ENCODE results near the gene ARFIP1. TPM values are rescaled to one million over a fixed set of nuclear protein-coding genes. Genes with fewer than 3 reads are reported as not detected.

The ARFIP1 gene
- total RNA-seq, 1 donor from 2014 or later: 32.5 TPM

DNA sequence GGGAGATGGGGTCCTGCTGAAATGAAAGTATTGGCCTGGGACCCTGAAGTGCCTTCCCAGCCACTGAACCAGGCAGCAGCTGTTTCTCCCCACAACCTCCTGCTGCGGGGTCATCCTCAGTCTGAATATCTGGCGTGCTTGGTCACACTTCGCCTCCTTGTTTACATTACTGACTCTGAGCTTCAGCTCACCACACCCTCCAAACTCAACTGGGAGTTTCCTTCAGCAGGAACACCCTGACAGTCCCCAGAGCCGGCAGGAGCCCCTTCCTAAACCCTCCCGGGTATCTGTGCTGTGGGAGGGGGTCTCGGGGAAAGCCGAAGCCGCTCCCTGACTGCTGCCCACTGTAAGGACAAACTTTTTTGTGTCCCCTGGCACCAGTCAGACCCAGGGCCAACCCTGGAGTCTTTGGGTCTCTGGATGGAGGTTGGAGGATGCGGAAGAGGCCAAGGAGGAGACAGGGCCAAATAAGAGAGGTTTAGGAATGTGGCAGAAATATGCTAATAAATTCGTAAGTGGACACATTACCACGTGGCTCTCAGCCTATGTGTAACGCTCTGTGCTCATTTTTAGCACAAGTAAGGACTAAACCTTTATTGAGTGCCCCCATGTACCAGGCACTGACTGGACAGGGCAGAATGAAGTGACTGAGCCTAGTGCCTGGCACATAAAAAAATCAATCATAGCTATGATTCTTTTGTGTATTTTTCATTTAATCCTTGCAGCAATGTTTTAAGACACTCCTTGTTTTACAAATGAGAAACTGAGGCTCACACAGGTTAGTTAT is 177.1 kb downstream of the ARFIP1 start:
- no peak for DNase-seq (ENCODE audit: extremely low spot score, unreplicated experiment)
- no peaks in the 10 kb centered on the region for H3K27me3 Mint-ChIP-seq
- H3K4me3 Mint-ChIP-seq: no peak overlapping the region
- H3K9me3 Mint-ChIP-seq: no peaks in the 10 kb centered on the region
- peaks cover 20% of the 10 kb centered on the region for H3K36me3 Mint-ChIP-seq
- peak overlapping the region; percentile 58 for H3K27ac Mint-ChIP-seq
- TF ChIP-seq, protein P1, sequence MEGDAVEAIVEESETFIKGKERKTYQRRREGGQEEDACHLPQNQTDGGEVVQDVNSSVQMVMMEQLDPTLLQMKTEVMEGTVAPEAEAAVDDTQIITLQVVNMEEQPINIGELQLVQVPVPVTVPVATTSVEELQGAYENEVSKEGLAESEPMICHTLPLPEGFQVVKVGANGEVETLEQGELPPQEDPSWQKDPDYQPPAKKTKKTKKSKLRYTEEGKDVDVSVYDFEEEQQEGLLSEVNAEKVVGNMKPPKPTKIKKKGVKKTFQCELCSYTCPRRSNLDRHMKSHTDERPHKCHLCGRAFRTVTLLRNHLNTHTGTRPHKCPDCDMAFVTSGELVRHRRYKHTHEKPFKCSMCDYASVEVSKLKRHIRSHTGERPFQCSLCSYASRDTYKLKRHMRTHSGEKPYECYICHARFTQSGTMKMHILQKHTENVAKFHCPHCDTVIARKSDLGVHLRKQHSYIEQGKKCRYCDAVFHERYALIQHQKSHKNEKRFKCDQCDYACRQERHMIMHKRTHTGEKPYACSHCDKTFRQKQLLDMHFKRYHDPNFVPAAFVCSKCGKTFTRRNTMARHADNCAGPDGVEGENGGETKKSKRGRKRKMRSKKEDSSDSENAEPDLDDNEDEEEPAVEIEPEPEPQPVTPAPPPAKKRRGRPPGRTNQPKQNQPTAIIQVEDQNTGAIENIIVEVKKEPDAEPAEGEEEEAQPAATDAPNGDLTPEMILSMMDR (conservative IDR thresholded peaks at IDR 0.05): no peak
- peaks cover 32% of the 10 kb centered on the region for H3K4me1 Mint-ChIP-seq (ENCODE audit: unreplicated experiment)

DNA sequence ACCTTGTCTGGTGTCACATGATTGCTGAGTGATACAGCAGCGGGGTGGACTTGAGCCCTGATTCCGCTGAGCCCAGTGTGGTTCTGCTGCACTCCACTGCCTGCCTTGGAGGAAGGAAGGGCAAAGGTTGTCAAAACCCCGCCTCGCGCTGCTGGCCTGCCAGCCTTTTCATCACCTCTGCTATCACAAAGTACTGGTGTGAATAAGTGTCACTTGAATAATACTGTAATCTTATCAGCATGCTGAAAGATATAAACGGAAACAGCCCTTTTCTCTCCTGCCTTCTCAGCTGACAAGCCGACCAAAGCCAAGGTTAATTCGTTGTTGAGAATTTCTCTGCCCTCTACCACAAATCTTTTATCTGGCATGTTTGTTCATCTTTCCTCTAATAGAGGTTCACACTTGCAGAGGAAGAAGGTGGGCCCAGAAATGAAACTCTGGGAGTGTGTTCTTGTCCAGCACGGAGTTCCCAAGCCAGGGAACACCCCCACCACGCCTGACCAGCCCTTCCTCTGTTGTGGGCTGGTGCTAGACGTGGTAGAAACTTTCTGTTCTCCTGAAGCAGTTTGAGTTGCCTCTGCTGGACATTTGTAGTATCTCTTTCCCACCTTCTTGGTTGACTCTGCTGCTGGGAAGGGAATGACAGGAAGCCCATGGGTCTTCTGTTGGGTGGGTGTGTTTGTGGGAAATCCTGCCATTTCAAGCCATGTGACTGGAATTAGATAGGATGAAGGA is 177.8 kb downstream of the ARFIP1 start:
- no peaks in the 10 kb centered on the region for H3K27me3 Mint-ChIP-seq
- no peaks in the 10 kb centered on the region for H3K9me3 Mint-ChIP-seq
- peak overlapping the region; percentile 4 for H3K4me3 Mint-ChIP-seq
- peak overlapping the region; percentile 58 for H3K27ac Mint-ChIP-seq
- DNase-seq (ENCODE audit: extremely low spot score, unreplicated experiment): no peak
- TF ChIP-seq, protein P1 (conservative IDR thresholded peaks at IDR 0.05): peak; percentile 35
- peaks cover 28% of the 10 kb centered on the region for H3K4me1 Mint-ChIP-seq (ENCODE audit: unreplicated experiment)
- peaks cover 20% of the 10 kb centered on the region for H3K36me3 Mint-ChIP-seq

DNA sequence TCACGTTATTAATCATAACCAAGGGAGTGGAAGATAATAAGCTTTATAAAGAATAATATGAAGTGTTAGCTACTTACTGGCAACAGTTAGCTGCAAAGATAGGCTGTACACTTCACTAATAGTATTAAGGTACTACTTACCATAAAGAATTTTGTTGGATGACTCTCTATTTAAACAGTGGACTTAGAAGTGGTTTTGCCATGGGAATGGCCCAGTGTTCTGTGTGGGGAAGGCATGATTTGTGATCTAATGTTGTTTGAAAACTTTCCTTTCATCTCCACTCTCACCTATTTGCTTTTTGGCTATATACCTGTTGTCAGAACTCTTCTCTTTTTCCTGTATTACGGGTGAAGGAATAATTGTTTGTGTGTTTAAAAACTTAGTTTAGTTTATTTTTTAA is 179.3 kb downstream of the ARFIP1 start:
- H3K27ac Mint-ChIP-seq: no peak overlapping the region
- H3K4me3 Mint-ChIP-seq: no peak overlapping the region
- H3K4me1 Mint-ChIP-seq (ENCODE audit: unreplicated experiment): peaks cover 28% of the 10 kb centered on the region
- DNase-seq (ENCODE audit: extremely low spot score, unreplicated experiment): no peak
- TF ChIP-seq, protein P1 (conservative IDR thresholded peaks at IDR 0.05): no peak
- peaks cover 11% of the 10 kb centered on the region for H3K36me3 Mint-ChIP-seq
- no peaks in the 10 kb centered on the region for H3K9me3 Mint-ChIP-seq
- no peaks in the 10 kb centered on the region for H3K27me3 Mint-ChIP-seq

DNA sequence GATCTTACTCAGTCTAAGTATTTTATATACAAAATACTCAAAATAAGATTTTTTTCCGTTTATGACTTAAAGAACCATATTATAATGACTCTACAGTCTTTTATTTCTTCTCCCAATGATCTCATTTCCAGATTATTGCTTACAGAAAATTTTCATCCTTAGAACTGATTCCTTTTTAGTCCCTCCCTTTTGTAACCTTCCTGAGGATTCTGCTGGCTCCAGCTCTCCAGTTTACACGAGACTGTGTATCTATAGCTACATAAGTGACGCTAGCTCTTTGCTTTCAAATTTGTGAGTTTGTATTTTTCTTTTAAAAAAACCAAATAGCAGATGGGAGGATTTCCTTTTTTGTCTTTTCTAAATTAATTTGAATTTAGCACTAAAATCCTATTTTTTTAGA is 180.3 kb downstream of the ARFIP1 start:
- Mint-ChIP-seq H3K4me1 (ENCODE audit: unreplicated experiment) (peaks cover 34% of the 10 kb centered on the region), H3K27me3 (no peaks in the 10 kb centered on the region), H3K27ac (no peak overlapping the region), H3K9me3 (no peaks in the 10 kb centered on the region), H3K4me3 (no peak overlapping the region), H3K36me3 (peaks cover 17% of the 10 kb centered on the region)
- no peak for DNase-seq (ENCODE audit: extremely low spot score, unreplicated experiment)
- TF ChIP-seq, protein P1 (conservative IDR thresholded peaks at IDR 0.05): no peak

DNA sequence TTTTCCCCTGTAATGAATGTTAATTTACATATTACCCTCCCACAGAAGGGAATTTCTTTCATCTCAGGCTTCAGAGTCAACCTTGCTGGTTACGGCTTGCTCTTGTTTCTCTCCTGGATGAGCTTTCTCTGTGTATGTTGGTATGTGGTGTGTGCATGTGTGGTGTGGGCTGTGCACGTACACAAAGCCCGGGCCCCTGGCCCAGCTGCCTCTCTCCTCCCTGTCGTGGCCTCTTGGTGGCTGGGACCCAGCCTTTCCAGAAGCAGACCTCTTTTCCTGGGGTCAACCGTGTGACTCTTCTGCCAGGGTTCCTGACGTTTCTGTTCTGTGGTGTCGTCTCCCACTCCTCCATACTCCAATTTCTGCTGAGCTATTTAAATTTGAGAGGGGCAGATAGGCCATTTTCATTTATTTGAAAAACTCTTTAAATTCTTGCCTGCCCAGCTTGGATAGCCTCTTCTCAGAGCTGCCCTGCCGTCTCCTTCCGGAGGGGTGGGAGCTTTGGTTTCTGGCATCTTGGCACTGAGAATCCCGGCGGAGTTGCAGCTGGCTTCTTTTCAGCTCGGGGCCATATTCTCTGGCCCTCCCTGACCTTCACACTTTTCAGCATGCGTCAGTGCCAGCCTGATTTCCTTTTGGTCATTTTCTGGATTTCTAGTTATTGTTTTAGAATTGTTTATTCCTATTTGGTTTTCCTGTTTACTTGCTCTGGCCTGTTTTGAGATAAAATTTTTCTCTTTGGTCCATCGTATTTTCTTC is 181.4 kb downstream of the ARFIP1 start:
- peaks cover 31% of the 10 kb centered on the region for H3K4me1 Mint-ChIP-seq (ENCODE audit: unreplicated experiment)
- H3K27ac Mint-ChIP-seq: peak overlapping the region; percentile 2
- no peaks in the 10 kb centered on the region for H3K27me3 Mint-ChIP-seq
- no peak for DNase-seq (ENCODE audit: extremely low spot score, unreplicated experiment)
- H3K36me3 Mint-ChIP-seq: peaks cover 11% of the 10 kb centered on the region
- TF ChIP-seq, protein P1 (conservative IDR thresholded peaks at IDR 0.05): no peak
- no peaks in the 10 kb centered on the region for H3K9me3 Mint-ChIP-seq
- H3K4me3 Mint-ChIP-seq: no peak overlapping the region

Measured in type B pancreatic cell (in vitro differentiated cells).